Measurements from ENCODE around the gene HDAC7. TPM values are rescaled to one million over a fixed set of nuclear protein-coding genes. Genes with fewer than 3 reads are reported as not detected.

The HDAC7 gene
- total RNA-seq, 4 donors from 2014 or later = 9.8 to 80.9 (median 36.8) TPM

DNA sequence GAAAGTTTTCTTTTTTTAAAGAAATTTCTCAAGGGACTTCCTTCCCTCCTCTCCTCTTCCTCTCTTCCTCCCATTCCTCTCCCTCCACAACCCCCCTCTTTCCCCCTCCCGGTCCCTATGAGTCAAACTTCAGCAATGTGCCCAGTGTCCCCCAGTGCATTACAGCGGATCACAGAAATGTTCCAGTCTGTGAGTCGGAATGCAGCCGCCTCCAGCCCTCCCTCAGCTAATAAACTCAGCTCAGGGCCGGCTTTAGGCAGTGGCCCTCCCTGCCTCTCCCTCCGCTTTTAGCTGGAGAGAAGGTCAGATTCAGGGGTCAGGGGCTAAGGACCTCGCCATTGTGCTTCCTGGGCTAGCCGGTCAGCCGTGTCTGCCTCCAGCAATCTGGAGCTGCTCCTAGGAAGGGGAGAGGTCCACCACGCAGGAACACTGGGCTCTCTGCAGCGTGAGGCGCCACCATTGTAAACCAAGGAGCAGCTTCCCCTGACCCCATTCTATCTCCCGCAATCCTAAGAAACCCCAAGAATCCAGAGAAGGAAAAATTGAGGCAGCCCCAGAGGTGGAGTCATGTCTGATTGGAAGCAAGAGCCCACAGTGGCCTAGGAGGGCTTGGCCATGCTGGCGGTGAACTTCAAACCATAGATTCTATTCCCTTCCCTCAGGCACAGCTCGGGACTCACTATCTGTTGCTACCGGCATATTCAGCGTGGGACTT lies 1.1 kb upstream of the HDAC7 start:
- peaks cover 0 to 53% (median 18%) of the 10 kb centered on the region in 4 donors for H3K4me1 ChIP-seq
- no peaks in the 10 kb centered on the region for H3K36me3 ChIP-seq
- H3K27ac ChIP-seq = peak overlapping the region; percentile 93 to 98 (median 98)
- H3K27me3 ChIP-seq = no peaks in the 10 kb centered on the region
- TF ChIP-seq, protein P1, sequence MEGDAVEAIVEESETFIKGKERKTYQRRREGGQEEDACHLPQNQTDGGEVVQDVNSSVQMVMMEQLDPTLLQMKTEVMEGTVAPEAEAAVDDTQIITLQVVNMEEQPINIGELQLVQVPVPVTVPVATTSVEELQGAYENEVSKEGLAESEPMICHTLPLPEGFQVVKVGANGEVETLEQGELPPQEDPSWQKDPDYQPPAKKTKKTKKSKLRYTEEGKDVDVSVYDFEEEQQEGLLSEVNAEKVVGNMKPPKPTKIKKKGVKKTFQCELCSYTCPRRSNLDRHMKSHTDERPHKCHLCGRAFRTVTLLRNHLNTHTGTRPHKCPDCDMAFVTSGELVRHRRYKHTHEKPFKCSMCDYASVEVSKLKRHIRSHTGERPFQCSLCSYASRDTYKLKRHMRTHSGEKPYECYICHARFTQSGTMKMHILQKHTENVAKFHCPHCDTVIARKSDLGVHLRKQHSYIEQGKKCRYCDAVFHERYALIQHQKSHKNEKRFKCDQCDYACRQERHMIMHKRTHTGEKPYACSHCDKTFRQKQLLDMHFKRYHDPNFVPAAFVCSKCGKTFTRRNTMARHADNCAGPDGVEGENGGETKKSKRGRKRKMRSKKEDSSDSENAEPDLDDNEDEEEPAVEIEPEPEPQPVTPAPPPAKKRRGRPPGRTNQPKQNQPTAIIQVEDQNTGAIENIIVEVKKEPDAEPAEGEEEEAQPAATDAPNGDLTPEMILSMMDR (IDR thresholded peaks at IDR 0.05) = no peak
- TF ChIP-seq POLR2A (IDR thresholded peaks at IDR 0.05) = peak in 1 of 2 donors; percentile 32
- peak overlapping the region; percentile 80 to 89 (median 85) for H3K4me3 ChIP-seq
- no peaks in the 10 kb centered on the region for H3K9me3 ChIP-seq
- peak in 2 of 3 donors; percentile 54 to 82 for DNase-seq

DNA sequence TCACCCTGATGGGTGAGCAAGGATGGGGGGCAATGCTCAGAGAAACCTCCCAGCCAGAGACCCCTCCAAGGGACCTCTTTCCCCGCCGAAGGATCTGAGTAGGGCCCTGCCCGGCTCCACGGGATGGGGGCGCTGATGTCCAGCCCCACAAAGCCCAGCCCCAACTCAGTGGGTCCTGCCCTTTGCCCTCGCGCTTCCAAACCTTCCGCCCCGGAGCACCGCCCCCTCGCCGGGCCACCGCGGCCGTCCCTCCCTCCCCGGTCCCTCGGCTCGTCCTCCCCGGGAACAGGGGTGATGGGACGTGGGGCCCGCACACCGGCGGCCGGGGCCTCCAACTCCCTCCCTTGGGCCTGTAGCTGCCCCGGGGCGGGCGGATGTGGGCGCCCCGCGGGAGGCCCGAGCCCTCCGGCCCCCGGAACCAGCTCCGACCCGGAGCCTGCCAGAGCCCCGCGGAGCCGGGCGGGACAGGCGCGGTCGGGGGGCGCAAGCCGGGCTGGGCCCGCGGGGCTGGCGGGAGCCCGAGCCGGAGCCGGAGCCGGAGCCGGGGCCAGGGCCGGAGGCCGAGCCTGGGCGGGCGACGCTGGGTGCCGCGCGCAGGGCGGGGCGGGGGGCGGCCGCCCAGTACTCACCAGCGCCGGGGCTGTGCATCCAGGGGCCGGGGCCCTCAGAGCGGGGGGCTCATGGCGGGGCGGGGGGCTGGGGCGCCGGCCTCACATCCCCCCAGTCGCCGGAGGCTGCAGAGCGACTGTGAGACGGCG lies 386 bp downstream of the HDAC7 start:
- Histone ChIP-seq H3K9me3 (no peaks in the 10 kb centered on the region), H3K36me3 (no peaks in the 10 kb centered on the region), H3K27ac (peak overlapping the region; percentile 93 to 98 (median 98)), H3K4me1 (peaks cover 0 to 65% (median 25%) of the 10 kb centered on the region in 4 donors), H3K4me3 (peak overlapping the region; percentile 80 to 89 (median 85)), H3K27me3 (no peaks in the 10 kb centered on the region)
- peak in 1 of 2 donors; percentile 23 for TF ChIP-seq POLR2A (IDR thresholded peaks at IDR 0.05)
- TF ChIP-seq, protein P1 (IDR thresholded peaks at IDR 0.05) = peak in 4 of 6 experiments; percentile 17 to 21 (median 19)
- DNase-seq = peak; percentile 62 to 83 (median 74)

DNA sequence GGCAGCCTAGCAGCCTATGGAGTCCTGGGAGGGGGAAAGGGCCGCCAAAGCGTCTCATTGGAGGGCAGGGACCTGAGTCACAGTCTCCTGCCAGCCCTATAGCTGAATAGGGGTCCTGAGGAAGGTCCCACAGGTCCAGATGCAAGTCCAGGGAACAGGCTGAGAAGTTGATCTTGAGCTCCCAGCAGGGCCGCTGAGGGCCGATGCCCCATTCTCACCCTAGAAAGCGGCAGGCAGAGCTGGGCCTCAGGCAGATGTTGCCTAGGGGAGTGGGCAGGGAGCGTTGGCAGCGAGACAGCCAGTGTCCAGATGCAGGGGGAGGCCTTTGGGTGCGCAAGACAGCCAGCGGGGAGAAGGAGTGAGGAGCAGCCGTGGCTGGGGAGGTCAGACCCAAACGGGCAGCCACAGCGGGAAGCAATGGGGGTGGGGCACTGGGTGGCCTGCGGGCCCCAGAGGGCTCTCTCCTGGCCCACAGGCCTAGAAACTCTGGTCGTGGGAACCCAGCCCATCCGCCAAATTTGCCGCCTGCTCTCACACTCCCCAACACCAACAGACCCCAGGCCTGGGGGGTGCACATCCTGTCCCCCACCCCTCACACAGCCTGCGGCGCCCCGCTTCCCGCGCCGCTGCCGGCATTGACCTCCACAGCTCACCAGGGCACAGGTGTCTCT lies 1.1 kb downstream of the HDAC7 start:
- Histone ChIP-seq H3K4me1 (peaks cover 0 to 72% (median 33%) of the 10 kb centered on the region in 4 donors), H3K27me3 (no peaks in the 10 kb centered on the region), H3K36me3 (no peaks in the 10 kb centered on the region), H3K27ac (peak overlapping the region; percentile 93 to 98 (median 98)), H3K4me3 (peak overlapping the region; percentile 80 to 89 (median 85)), H3K9me3 (no peaks in the 10 kb centered on the region)
- TF ChIP-seq, protein P1 (IDR thresholded peaks at IDR 0.05) = no peak
- no peak for TF ChIP-seq POLR2A (IDR thresholded peaks at IDR 0.05)
- DNase-seq = peak in 2 of 3 donors; percentile 55 to 75

DNA sequence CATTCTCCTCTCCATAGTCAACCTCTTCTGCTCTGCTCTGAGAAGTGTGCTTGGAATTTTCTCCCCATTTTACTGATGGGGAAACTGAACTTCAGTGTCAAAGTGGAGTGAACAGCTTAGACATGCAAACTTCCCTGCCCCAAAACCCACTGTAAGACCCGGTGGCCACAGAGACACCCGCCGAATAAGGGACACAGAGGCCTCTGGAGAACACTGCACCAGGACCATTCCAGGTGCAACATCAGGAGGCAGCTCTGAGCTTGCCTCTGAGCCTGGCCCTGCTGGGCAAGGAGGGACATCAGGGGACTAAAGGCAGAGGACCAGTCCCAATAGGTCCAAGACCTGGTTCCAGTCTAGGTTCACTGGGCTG lies 1.7 kb downstream of the HDAC7 start:
- Histone ChIP-seq H3K4me1 (peaks cover 0 to 78% (median 38%) of the 10 kb centered on the region in 4 donors), H3K27ac (peak overlapping the region; percentile 93 to 98 (median 98)), H3K36me3 (no peaks in the 10 kb centered on the region), H3K27me3 (no peaks in the 10 kb centered on the region), H3K9me3 (no peaks in the 10 kb centered on the region), H3K4me3 (peak overlapping the region in 3 of 4 donors; percentile 80 to 87 (median 83))
- DNase-seq = peak in 1 of 3 donors; percentile 42
- TF ChIP-seq, protein P1 (IDR thresholded peaks at IDR 0.05) = no peak
- no peak for TF ChIP-seq POLR2A (IDR thresholded peaks at IDR 0.05)

DNA sequence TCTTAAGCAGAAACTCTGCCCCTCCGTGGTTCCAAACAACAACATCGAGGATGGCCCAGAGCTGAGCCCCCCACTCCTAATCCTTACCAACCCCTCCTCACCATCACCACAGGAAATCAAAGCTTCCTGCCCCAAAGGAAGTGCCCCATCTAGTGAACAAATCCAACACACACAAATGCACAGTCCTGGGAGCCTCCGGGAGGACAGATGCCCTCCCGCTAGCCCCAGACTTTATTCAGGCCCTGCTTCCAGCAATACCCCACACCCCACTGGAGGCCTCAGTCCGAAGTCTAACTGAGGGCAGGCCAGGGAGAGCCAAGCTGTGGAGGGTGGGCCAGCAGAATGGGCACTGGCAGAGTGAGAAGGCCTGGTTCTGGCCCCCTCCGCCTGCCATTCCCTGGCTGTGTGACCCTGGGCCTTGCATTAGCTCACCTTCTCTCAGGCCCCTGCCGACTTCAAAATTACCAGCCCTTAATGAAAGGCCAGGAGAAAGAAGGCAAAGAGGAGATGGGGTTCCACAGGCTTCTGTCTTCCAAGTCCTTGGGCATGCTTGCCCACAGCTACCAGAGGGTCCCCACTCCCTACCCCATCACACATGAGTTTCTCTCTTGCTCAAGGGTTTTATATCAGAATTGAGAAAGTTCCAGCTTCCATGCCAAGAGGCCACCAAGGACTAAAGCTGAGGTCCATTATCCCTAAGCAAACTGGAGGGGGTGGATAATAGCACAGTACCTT lies 2.3 kb downstream of the HDAC7 start:
- no peak for TF ChIP-seq POLR2A (IDR thresholded peaks at IDR 0.05)
- TF ChIP-seq, protein P1 (IDR thresholded peaks at IDR 0.05) = peak in 1 of 6 experiments; percentile 3
- Histone ChIP-seq H3K4me1 (peaks cover 0 to 75% (median 41%) of the 10 kb centered on the region in 4 donors), H3K36me3 (no peaks in the 10 kb centered on the region), H3K9me3 (no peaks in the 10 kb centered on the region), H3K27me3 (no peaks in the 10 kb centered on the region), H3K4me3 (peak overlapping the region in 3 of 4 donors; percentile 5 to 83 (median 80)), H3K27ac (peak overlapping the region; percentile 67 to 98 (median 98))
- no peak for DNase-seq
